GM23248 (cell line): ENCODE results near the gene HSD17B2. TPM values are rescaled to one million over a fixed set of nuclear protein-coding genes. Genes with fewer than 3 reads are reported as not detected.
"Not testable (repeated sequence)": the region's sequence is repeated elsewhere in the genome, so short reads cannot be mapped to it uniquely, and the experiment has no call there.

Experiments
- DNase-seq: peaks from one replicate; pipeline ENCODE4 v3.0.0-alpha.2; 2015
- H2AFZ ChIP-seq: fragments of 200-600 bp; sonication (generic); 2 replicates; pipeline ENCODE4 v1.6.1; 2016; ENCODE audit warnings: antibody characterized with exemption
- H3F3A ChIP-seq: fragments of 200-600 bp; sonication (generic); 2 replicates; pipeline ENCODE4 v1.6.1; 2016; ENCODE audit warnings: mild to moderate bottlenecking, antibody characterized with exemption, mixed run types; ENCODE audit not compliant: insufficient read depth
- H3K27ac ChIP-seq: fragments of 200-600 bp; sonication (generic); 2 replicates; pipeline ENCODE4 v1.5.1; 2016; ENCODE audit warnings: mild to moderate bottlenecking
- H3K27me3 ChIP-seq: fragments of 200-600 bp; sonication (generic); replicated peaks from 2 replicates; pipeline ENCODE4 v1.6.1; 2016; ENCODE audit warnings: mild to moderate bottlenecking; ENCODE audit not compliant: insufficient read depth
- H3K36me3 ChIP-seq: fragments of 200-600 bp; sonication (generic); 2 replicates; pipeline ENCODE4 v1.6.1; 2016; ENCODE audit warnings: low read depth, mild to moderate bottlenecking
- H3K4me1 ChIP-seq: fragments of 200-600 bp; sonication (generic); 2 replicates; pipeline ENCODE4 v1.6.1; 2016; ENCODE audit warnings: mild to moderate bottlenecking; ENCODE audit not compliant: insufficient read depth
- H3K4me2 ChIP-seq: fragments of 200-600 bp; sonication (generic); one replicate; pipeline ENCODE4 v1.6.1; 2016; ENCODE audit warnings: mild to moderate bottlenecking; ENCODE audit not compliant: unreplicated experiment
- H3K4me3 ChIP-seq: fragments of 200-600 bp; sonication (generic); 2 replicates; pipeline ENCODE4 v1.5.1; 2016; ENCODE audit warnings: mild to moderate bottlenecking
- H3K79me2 ChIP-seq: fragments of 200-600 bp; sonication (generic); 2 replicates; pipeline ENCODE4 v1.6.1; 2016; ENCODE audit warnings: mild to moderate bottlenecking; ENCODE audit not compliant: insufficient read depth
- H3K9ac ChIP-seq: fragments of 200-600 bp; sonication (generic); 2 replicates; pipeline ENCODE4 v1.6.1; 2016; ENCODE audit warnings: mild to moderate bottlenecking
- H3K9me2 ChIP-seq: fragments of 200-600 bp; sonication (generic); 2 replicates; pipeline ENCODE4 v1.6.1; 2016; ENCODE audit warnings: mixed run types, mild to moderate bottlenecking, moderate library complexity; ENCODE audit not compliant: insufficient read depth
- H3K9me3 ChIP-seq: fragments of 200-600 bp; sonication (generic); one replicate; pipeline ENCODE4 v1.6.1; 2017; ENCODE audit warnings: low read depth
- H4K20me1 ChIP-seq: fragments of 200-600 bp; sonication (generic); 2 replicates; pipeline ENCODE4 v1.6.0; 2016; ENCODE audit not compliant: insufficient read depth
- EZH2 ChIP-seq: fragments of 200-600 bp; sonication (generic); IDR thresholded peaks from 2 replicates; pipeline ENCODE4 v1.6.1; 2018; ENCODE audit warnings: antibody characterized with exemption, mild to moderate bottlenecking; ENCODE audit not compliant: insufficient read depth, poor library complexity, severe bottlenecking
- EZH2phosphoT487 ChIP-seq: fragments of 200-600 bp; sonication (generic); IDR thresholded peaks from 2 replicates; pipeline ENCODE4 v1.6.1; 2018; ENCODE audit warnings: antibody characterized with exemption, moderate library complexity, mild to moderate bottlenecking, low read depth; ENCODE audit not compliant: insufficient read depth
- WGBS, 2 experiments: methylation state at CpG; one replicate each; pipeline ENCODE4 v1.1.6; 2015 to 2017; ENCODE audit warnings: low lambda C conversion rate in 2 of 2, low coverage in 1 of 2; ENCODE audit errors: missing lambda C conversion rate in 2 of 2; 5-methylcytosine and 5-hydroxymethylcytosine counted together
- in situ Hi-C: fragments of 300-500 bp; cut with MboI; formaldehyde crosslinking; loops from 2 replicates; pipeline ENCODE4 v1.15.0; 2020
- polyA plus RNA-seq: library from polyadenylated mRNA; unstranded; fragments of >200 nt; fragmentation: Nextera tagmentation; extraction: Ambion mirVana; gene quantifications from 2 replicates; pipeline ENCODE4 v1.2.1, GENCODE V29; 2016
- total RNA-seq: library from RNA; depleted of rRNA; stranded (reverse); fragments of >200 nt; shearing (Covaris generic); gene quantifications from 2 replicates; pipeline ENCODE4 v1.2.3, GENCODE V29; 2014

HSD17B2 gene
- total and polyA plus RNA-seq, 2 experiments from 2014 or later = not detected

GRCh38 chr16:82094942-82095540, 60.0 kb downstream of the HSD17B2 start:
- Histone ChIP-seq H3K9me3 (no peaks in the 10 kb centered on the region), H3K9me2 (no peaks in the 10 kb centered on the region), H3K4me3 (no peak overlapping the region), H3K27ac (no peak overlapping the region), H4K20me1 (no peaks in the 10 kb centered on the region), H3K79me2 (no peaks in the 10 kb centered on the region), H2AFZ (no peak overlapping the region), H3K4me1 (peaks cover 31% of the 10 kb centered on the region), H3K9ac (no peak overlapping the region), H3F3A (no peaks in the 10 kb centered on the region), H3K27me3 (no peaks in the 10 kb centered on the region), H3K4me2 (no peak overlapping the region), H3K36me3 (no peaks in the 10 kb centered on the region)
- no peak for DNase-seq
- WGBS, 2 experiments = 78 to 79% methylated on average over 8 of the region's 8 CpGs
- TF ChIP-seq EZH2phosphoT487 (no peak), EZH2 (no peak)
- in situ Hi-C loops = no loop called here

- H3K27me3 ChIP-seq = no peaks in the 10 kb centered on the region
- H3K4me1 ChIP-seq = peaks cover 19% of the 10 kb centered on the region
- no peak for TF ChIP-seq EZH2
- no peak for TF ChIP-seq EZH2phosphoT487
- no peaks in the 10 kb centered on the region for H3K9me3 ChIP-seq
- H3K27ac ChIP-seq = no peak overlapping the region
- DNase-seq = no peak
- H3K79me2 ChIP-seq = no peaks in the 10 kb centered on the region
- H3F3A ChIP-seq = no peaks in the 10 kb centered on the region
- H3K36me3 ChIP-seq = no peaks in the 10 kb centered on the region
- no peak overlapping the region for H3K9ac ChIP-seq
- no peak overlapping the region for H3K4me3 ChIP-seq
- H3K9me2 ChIP-seq = no peaks in the 10 kb centered on the region
- H4K20me1 ChIP-seq = no peaks in the 10 kb centered on the region
- H2AFZ ChIP-seq = no peak overlapping the region
- 85 to 87% methylated on average over 3 of the region's 3 CpGs for WGBS, 2 experiments
- in situ Hi-C loops = no loop called here
- H3K4me2 ChIP-seq = no peak overlapping the region
Measured at GRCh38 chr16:82096641-82097040, 61.6 kb downstream of the HSD17B2 start.

- no peaks in the 10 kb centered on the region for H3K9me3 ChIP-seq
- no peaks in the 10 kb centered on the region for H3K9me2 ChIP-seq
- WGBS, 2 experiments = 75 to 80% methylated on average over 8 of the region's 8 CpGs
- no peaks in the 10 kb centered on the region for H4K20me1 ChIP-seq
- in situ Hi-C loops = no loop called here
- no peaks in the 10 kb centered on the region for H3F3A ChIP-seq
- H3K27ac ChIP-seq = no peak overlapping the region
- H2AFZ ChIP-seq = no peak overlapping the region
- TF ChIP-seq EZH2phosphoT487 (no peak), EZH2 (no peak)
- H3K27me3 ChIP-seq = no peaks in the 10 kb centered on the region
- H3K4me3 ChIP-seq = no peak overlapping the region
- H3K4me2 ChIP-seq = no peak overlapping the region
- H3K4me1 ChIP-seq = no peaks in the 10 kb centered on the region
- no peaks in the 10 kb centered on the region for H3K36me3 ChIP-seq
- H3K79me2 ChIP-seq = no peaks in the 10 kb centered on the region
- no peak overlapping the region for H3K9ac ChIP-seq
- DNase-seq = no peak
Measured at GRCh38 chr16:82105107-82105506, 70.1 kb downstream of the HSD17B2 start.

- 59 to 81% methylated on average over 2 of the region's 2 CpGs for WGBS, 2 experiments
- no peak overlapping the region for H2AFZ ChIP-seq
- H3F3A ChIP-seq = no peaks in the 10 kb centered on the region
- H3K4me3 ChIP-seq = no peak overlapping the region
- no peaks in the 10 kb centered on the region for H4K20me1 ChIP-seq
- no peak overlapping the region for H3K4me2 ChIP-seq
- H3K27ac ChIP-seq = no peak overlapping the region
- no peaks in the 10 kb centered on the region for H3K27me3 ChIP-seq
- no peaks in the 10 kb centered on the region for H3K9me2 ChIP-seq
- no peaks in the 10 kb centered on the region for H3K36me3 ChIP-seq
- no peak for DNase-seq
- H3K9me3 ChIP-seq = no peaks in the 10 kb centered on the region
- no peaks in the 10 kb centered on the region for H3K4me1 ChIP-seq
- in situ Hi-C loops = no loop called here
- H3K9ac ChIP-seq = no peak overlapping the region
- TF ChIP-seq EZH2phosphoT487 (no peak), EZH2 (no peak)
- no peaks in the 10 kb centered on the region for H3K79me2 ChIP-seq
Measured at GRCh38 chr16:82108100-82108499, 73.0 kb downstream of the HSD17B2 start.

- WGBS, 2 experiments = 74 to 80% methylated on average over 6 of the region's 6 CpGs
- Histone ChIP-seq H3K9ac (no peak overlapping the region), H4K20me1 (no peaks in the 10 kb centered on the region), H3K79me2 (no peaks in the 10 kb centered on the region), H3K4me2 (no peak overlapping the region), H3K9me2 (no peaks in the 10 kb centered on the region), H3K27me3 (no peaks in the 10 kb centered on the region), H2AFZ (no peak overlapping the region), H3K4me3 (no peak overlapping the region), H3K27ac (no peak overlapping the region), H3F3A (no peaks in the 10 kb centered on the region), H3K4me1 (no peaks in the 10 kb centered on the region), H3K36me3 (no peaks in the 10 kb centered on the region), H3K9me3 (no peaks in the 10 kb centered on the region)
- DNase-seq = peak; percentile 14
- TF ChIP-seq EZH2phosphoT487 (no peak), EZH2 (no peak)
- in situ Hi-C loops = no loop called here
Measured at GRCh38 chr16:82108774-82109173, 73.7 kb downstream of the HSD17B2 start.

GRCh38 chr16:82109266-82109665, 74.2 kb downstream of the HSD17B2 start:
- H3K4me2 ChIP-seq, in situ Hi-C loops, H4K20me1 ChIP-seq, DNase-seq, H3K27ac ChIP-seq, H3F3A ChIP-seq, H3K4me1 ChIP-seq, H3K4me3 ChIP-seq, H3K9me2 ChIP-seq, H3K27me3 ChIP-seq, H3K9me3 ChIP-seq, H3K79me2 ChIP-seq, H2AFZ ChIP-seq, H3K9ac ChIP-seq, H3K36me3 ChIP-seq: not testable (repeated sequence)
- WGBS, 2 experiments = 58% methylated on average over 3 of the region's 3 CpGs
